ENCODE results near the gene C8A. TPM values are rescaled to one million over a fixed set of nuclear protein-coding genes. Genes with fewer than 3 reads are reported as not detected.

The C8A gene
- total RNA-seq, 1 experiment from 2014 or later: not detected

DNA sequence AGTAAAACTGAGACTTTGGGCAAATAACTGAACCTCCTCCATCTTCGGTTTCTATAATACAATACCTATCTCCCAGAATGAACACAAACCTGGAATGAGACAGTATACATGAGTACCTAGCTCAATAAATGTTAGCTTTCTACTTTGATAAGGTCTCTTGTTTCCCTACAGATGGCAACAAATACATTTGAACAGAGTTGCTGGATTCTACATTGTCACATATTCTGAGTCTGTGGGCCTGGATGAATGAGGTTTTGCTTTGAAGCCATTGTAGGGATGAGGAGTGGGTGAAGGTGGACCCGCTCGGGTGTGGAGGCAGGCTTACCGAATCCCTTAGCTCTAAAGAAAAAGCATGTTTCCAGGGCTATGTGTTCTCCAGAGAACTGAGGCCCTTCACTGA lies 21.5 kb upstream of the C8A start:
- Histone ChIP-seq H2AK5ac (ENCODE audit: insufficient read length, low read length) (no peak overlapping the region), H3K9me3 (ENCODE audit: control insufficient read depth, low read depth, low read length) (no peaks in the 10 kb centered on the region), H2BK20ac (ENCODE audit: low read depth, low read length, poor library complexity, severe bottlenecking) (no peak overlapping the region), H2BK15ac (ENCODE audit: low read depth, low read length) (no peak overlapping the region), H3K14ac (ENCODE audit: insufficient read depth, low read length) (no peak overlapping the region), H3K23ac (ENCODE audit: insufficient read length, low read depth, low read length) (no peak overlapping the region), H2BK12ac (ENCODE audit: insufficient read length, low read depth, low read length) (no peak overlapping the region), H2BK120ac (ENCODE audit: low read depth, low read length, poor library complexity, severe bottlenecking) (no peak overlapping the region), H3K23me2 (ENCODE audit: insufficient read length, low read depth, low read length, poor library complexity, severe bottlenecking) (no peaks in the 10 kb centered on the region), H3K79me1 (ENCODE audit: insufficient read depth, low read depth, low read length, poor library complexity, severe bottlenecking) (no peaks in the 10 kb centered on the region), H3K56ac (ENCODE audit: insufficient read length, low read depth, low read length) (no peak overlapping the region), H4K8ac (replicated peaks; ENCODE audit: insufficient read length, low read depth, low read length) (no peak overlapping the region), H4K91ac (ENCODE audit: insufficient read length, low read depth, low read length) (no peak overlapping the region), H4K20me1 (ENCODE audit: control insufficient read depth, insufficient read depth, insufficient read length) (no peaks in the 10 kb centered on the region), H3T11ph (ENCODE audit: low read length) (no peak overlapping the region), H3K4me1 (ENCODE audit: insufficient read depth, low read length) (no peaks in the 10 kb centered on the region), H3K79me2 (ENCODE audit: insufficient read depth, low read length) (no peaks in the 10 kb centered on the region), H3K9ac (ENCODE audit: extremely low read depth, insufficient read length, low read length) (no peak overlapping the region), H3K4me2 (ENCODE audit: insufficient read depth, insufficient read length, low read length) (no peak overlapping the region), H4K5ac (ENCODE audit: insufficient read length, low read depth, low read length) (no peak overlapping the region), H3K27me3 (ENCODE audit: insufficient read depth, low read length) (no peaks in the 10 kb centered on the region), H2AFZ (ENCODE audit: low read length) (no peak overlapping the region), H3K27ac (ENCODE audit: insufficient read length, low read depth, low read length) (no peak overlapping the region), H2BK5ac (ENCODE audit: insufficient read length, low read length) (no peak overlapping the region), H3K4ac (ENCODE audit: low read depth, low read length) (no peak overlapping the region), H3K18ac (ENCODE audit: insufficient read length, low read depth, low read length) (no peak overlapping the region)
- no peak overlapping the region for H3K4me3 Mint-ChIP-seq
- H3K4me1 Mint-ChIP-seq: peaks cover 10 to 13% of the 10 kb centered on the region in 2 experiments; a peak in 3 of 4 replicates
- H3K27ac Mint-ChIP-seq: no peak overlapping the region
- no peaks in the 10 kb centered on the region for H3K9me3 Mint-ChIP-seq
- no CpG with 5 or more reads among the region's 4 CpGs for WGBS (ENCODE audit: extremely low coverage, insufficient read length, low lambda C conversion rate)
- TF ChIP-seq, protein P1, sequence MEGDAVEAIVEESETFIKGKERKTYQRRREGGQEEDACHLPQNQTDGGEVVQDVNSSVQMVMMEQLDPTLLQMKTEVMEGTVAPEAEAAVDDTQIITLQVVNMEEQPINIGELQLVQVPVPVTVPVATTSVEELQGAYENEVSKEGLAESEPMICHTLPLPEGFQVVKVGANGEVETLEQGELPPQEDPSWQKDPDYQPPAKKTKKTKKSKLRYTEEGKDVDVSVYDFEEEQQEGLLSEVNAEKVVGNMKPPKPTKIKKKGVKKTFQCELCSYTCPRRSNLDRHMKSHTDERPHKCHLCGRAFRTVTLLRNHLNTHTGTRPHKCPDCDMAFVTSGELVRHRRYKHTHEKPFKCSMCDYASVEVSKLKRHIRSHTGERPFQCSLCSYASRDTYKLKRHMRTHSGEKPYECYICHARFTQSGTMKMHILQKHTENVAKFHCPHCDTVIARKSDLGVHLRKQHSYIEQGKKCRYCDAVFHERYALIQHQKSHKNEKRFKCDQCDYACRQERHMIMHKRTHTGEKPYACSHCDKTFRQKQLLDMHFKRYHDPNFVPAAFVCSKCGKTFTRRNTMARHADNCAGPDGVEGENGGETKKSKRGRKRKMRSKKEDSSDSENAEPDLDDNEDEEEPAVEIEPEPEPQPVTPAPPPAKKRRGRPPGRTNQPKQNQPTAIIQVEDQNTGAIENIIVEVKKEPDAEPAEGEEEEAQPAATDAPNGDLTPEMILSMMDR (conservative IDR thresholded peaks at IDR 0.05): no peak
- no peaks in the 10 kb centered on the region for H3K36me3 Mint-ChIP-seq (ENCODE audit: insufficient read depth in 1 of 3, low read depth in 3 of 3)
- no peak for DNase-seq
- peaks cover 2% of the 10 kb centered on the region for H3K27me3 Mint-ChIP-seq (ENCODE audit: low read depth)

Measured in H9 (cell line).